Body of pancreas (tissue), 4 donors: Measurements from ENCODE around the gene HAUS6. TPM values are rescaled to one million over a fixed set of nuclear protein-coding genes. Genes with fewer than 3 reads are reported as not detected.

Experiments
- ATAC-seq: fragments of 150-250 bp; one replicate; pipeline ENCODE4 v1.9.1; 2016
- DNase-seq, 4 donors: peaks; one replicate each; pipeline ENCODE4 v3.0.0-alpha.2; 2019
- H3K27ac ChIP-seq, 4 donors: fragments of 200-600 bp; sonication (generic); 1 replicate in 3 of 4; 2 replicates in 1 of 4; pipeline versions ENCODE4 v1.5.1 to v1.6.1; 2016 to 2019; ENCODE audit warnings: mild to moderate bottlenecking in 1 of 4, mixed read lengths in 1 of 4, moderate library complexity in 1 of 4
- H3K27me3 ChIP-seq, 2 donors: fragments of 200-600 bp; sonication (generic); one replicate each; pipeline ENCODE4 v1.6.0; 2016; ENCODE audit warnings: mild to moderate bottlenecking in 1 of 2
- H3K36me3 ChIP-seq, 2 donors: fragments of 200-600 bp; sonication (generic); replicated peaks in 1 of 2; 2 replicates each; pipeline ENCODE4 v1.5.1; 2016; ENCODE audit warnings: low read depth in 2 of 2; ENCODE audit not compliant: insufficient read depth in 1 of 2
- H3K4me1 ChIP-seq: fragments of 200-600 bp; sonication (generic); one replicate; pipeline ENCODE4 v1.6.0; 2016
- H3K4me3 ChIP-seq, 2 donors: fragments of 200-600 bp; sonication (generic); 1 replicate in 1 of 2; 2 replicates in 1 of 2; pipeline ENCODE4 v1.5.1; 2016 to 2019
- H3K9me3 ChIP-seq, 3 donors: fragments of 200-600 bp; sonication (generic); 1 replicate in 2 of 3; 2 replicates in 1 of 3; pipeline ENCODE4 v1.5.1; 2016
- POLR2A ChIP-seq, 3 donors: fragments of 450-650 bp; IDR thresholded peaks; one replicate each; pipeline ENCODE4 v1.6.1; 2016; ENCODE audit warnings: antibody characterized with exemption in 3 of 3, mild to moderate bottlenecking in 2 of 3
- WGBS, 2 donors: methylation state at CpG; one replicate each; pipeline ENCODE4 v1.1.5; 2017; 5-methylcytosine and 5-hydroxymethylcytosine counted together
- intact Hi-C: fragments of 100-400 bp; cut with DNase I; formaldehyde crosslinking; loops from one replicate; pipeline ENCODE4 v1.15.1; 2023
- total RNA-seq, 2 donors: library from RNA; depleted of rRNA; stranded (reverse); fragments of >200 nt; gene quantifications; one replicate each; pipeline ENCODE4 v1.1.0, GENCODE V29; 2016
- TF ChIP-seq, protein P1 (sequence below), 7 experiments: fragments of 450-650 bp in 4 of 7; fragments of 200-600 bp in 3 of 7; sonication (generic) in 3 of 7; IDR thresholded peaks; one replicate each; pipeline ENCODE4 v1.5.1; 2016 to 2019; ENCODE audit warnings: antibody characterized with exemption in 7 of 7

The HAUS6 gene
- total RNA-seq, 2 donors from 2014 or later = 5.3 to 5.4 TPM

- H3K36me3 ChIP-seq = peaks cover 3 to 8% of the 10 kb centered on the region in 2 donors
- H3K27ac ChIP-seq = no peak overlapping the region
- H3K9me3 ChIP-seq = no peaks in the 10 kb centered on the region
- intact Hi-C loops = no loop called here
- H3K27me3 ChIP-seq = no peaks in the 10 kb centered on the region
- DNase-seq (no peak), ATAC-seq (no peak)
- H3K4me1 ChIP-seq = peaks cover 19% of the 10 kb centered on the region
- H3K4me3 ChIP-seq = no peak overlapping the region
- TF ChIP-seq, protein P1, sequence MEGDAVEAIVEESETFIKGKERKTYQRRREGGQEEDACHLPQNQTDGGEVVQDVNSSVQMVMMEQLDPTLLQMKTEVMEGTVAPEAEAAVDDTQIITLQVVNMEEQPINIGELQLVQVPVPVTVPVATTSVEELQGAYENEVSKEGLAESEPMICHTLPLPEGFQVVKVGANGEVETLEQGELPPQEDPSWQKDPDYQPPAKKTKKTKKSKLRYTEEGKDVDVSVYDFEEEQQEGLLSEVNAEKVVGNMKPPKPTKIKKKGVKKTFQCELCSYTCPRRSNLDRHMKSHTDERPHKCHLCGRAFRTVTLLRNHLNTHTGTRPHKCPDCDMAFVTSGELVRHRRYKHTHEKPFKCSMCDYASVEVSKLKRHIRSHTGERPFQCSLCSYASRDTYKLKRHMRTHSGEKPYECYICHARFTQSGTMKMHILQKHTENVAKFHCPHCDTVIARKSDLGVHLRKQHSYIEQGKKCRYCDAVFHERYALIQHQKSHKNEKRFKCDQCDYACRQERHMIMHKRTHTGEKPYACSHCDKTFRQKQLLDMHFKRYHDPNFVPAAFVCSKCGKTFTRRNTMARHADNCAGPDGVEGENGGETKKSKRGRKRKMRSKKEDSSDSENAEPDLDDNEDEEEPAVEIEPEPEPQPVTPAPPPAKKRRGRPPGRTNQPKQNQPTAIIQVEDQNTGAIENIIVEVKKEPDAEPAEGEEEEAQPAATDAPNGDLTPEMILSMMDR (IDR thresholded peaks at IDR 0.05) = no peak
- TF ChIP-seq POLR2A (IDR thresholded peaks at IDR 0.05) = no peak
Measured at GRCh38 chr9:19124430-19124793, 21.7 kb upstream of the HAUS6 start.

DNA sequence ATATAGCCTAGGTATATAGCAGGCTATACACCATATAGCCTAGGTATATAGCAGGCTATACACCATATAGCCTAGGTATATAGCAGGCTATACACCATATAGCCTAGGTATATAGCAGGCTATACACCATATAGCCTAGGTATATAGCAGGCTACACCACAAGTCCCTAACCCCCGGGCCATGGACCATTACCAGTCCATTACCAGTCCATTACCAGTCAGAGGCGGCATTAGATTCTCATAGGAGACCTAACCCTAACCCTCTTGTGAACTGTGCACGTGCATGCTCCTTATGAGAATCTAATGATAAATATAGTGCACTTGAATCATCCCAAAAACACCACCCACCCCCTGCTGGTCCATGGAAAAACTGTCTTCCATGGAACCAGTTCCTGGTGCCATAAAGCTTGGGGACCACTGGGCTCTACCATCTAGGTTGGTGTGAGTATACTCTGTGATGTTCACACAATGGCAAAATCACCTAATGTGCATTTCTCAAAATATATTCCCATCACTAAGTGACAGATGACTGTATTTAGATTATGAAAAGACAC lies 19.9 kb upstream of the HAUS6 start:
- TF ChIP-seq, protein P1 (IDR thresholded peaks at IDR 0.05) = no peak
- no peak for TF ChIP-seq POLR2A (IDR thresholded peaks at IDR 0.05)
- Histone ChIP-seq H3K9me3 (no peaks in the 10 kb centered on the region), H3K36me3 (peaks cover 9 to 15% of the 10 kb centered on the region in 2 donors), H3K4me3 (no peak overlapping the region), H3K4me1 (peaks cover 9% of the 10 kb centered on the region), H3K27ac (no peak overlapping the region), H3K27me3 (no peaks in the 10 kb centered on the region)
- ATAC-seq (no peak), DNase-seq (no peak)
- intact Hi-C loops = no loop called here
- WGBS, 2 donors = 76 to 93% methylated on average over 2 to 3 of the region's 3 CpGs

- H3K27ac ChIP-seq = no peak overlapping the region
- intact Hi-C loops = no loop called here
- H3K27me3 ChIP-seq = no peaks in the 10 kb centered on the region
- no peak overlapping the region for H3K4me3 ChIP-seq
- TF ChIP-seq, protein P1 (IDR thresholded peaks at IDR 0.05) = no peak
- TF ChIP-seq POLR2A (IDR thresholded peaks at IDR 0.05) = no peak
- peaks cover 9 to 19% of the 10 kb centered on the region in 2 donors for H3K36me3 ChIP-seq
- ATAC-seq (no peak), DNase-seq (no peak)
- 90 to 91% methylated on average over 6 of the region's 6 CpGs for WGBS, 2 donors
- H3K4me1 ChIP-seq = no peaks in the 10 kb centered on the region
- H3K9me3 ChIP-seq = no peaks in the 10 kb centered on the region
Measured at GRCh38 chr9:19120877-19121276, 18.2 kb upstream of the HAUS6 start.

- H3K36me3 ChIP-seq = peaks cover 9 to 19% of the 10 kb centered on the region in 2 donors
- TF ChIP-seq, protein P1 (IDR thresholded peaks at IDR 0.05) = no peak
- no peak for TF ChIP-seq POLR2A (IDR thresholded peaks at IDR 0.05)
- intact Hi-C loops = no loop called here
Measured at GRCh38 chr9:19119801-19120440, 17.2 kb upstream of the HAUS6 start.

GRCh38 chr9:19119246-19119645 lies 16.5 kb upstream of the HAUS6 start:
- TF ChIP-seq, protein P1 (IDR thresholded peaks at IDR 0.05) = no peak
- no peak for TF ChIP-seq POLR2A (IDR thresholded peaks at IDR 0.05)
- Histone ChIP-seq H3K4me1 (no peaks in the 10 kb centered on the region), H3K4me3 (no peak overlapping the region), H3K9me3 (no peaks in the 10 kb centered on the region), H3K27me3 (no peaks in the 10 kb centered on the region), H3K27ac (peak overlapping the region in 1 of 4 donors; percentile 10), H3K36me3 (peaks cover 9 to 19% of the 10 kb centered on the region in 2 donors)
- DNase-seq (no peak), ATAC-seq (no peak)
- intact Hi-C loops = no loop called here
- WGBS, 2 donors = 57 to 84% methylated on average over 3 of the region's 3 CpGs

More at GRCh38 chr9:19119801-19120440, 17.2 kb upstream of the HAUS6 start:
- no peaks in the 10 kb centered on the region for H3K4me1 ChIP-seq
- DNase-seq (no peak), ATAC-seq (no peak)
- no peak overlapping the region for H3K27ac ChIP-seq
- 87 to 92% methylated on average over 7 of the region's 7 CpGs for WGBS, 2 donors
- H3K27me3 ChIP-seq = no peaks in the 10 kb centered on the region
- H3K4me3 ChIP-seq = no peak overlapping the region
- no peaks in the 10 kb centered on the region for H3K9me3 ChIP-seq
